B cell (primary cell): Measurements from ENCODE around the gene LRRC57. TPM values are rescaled to one million over a fixed set of nuclear protein-coding genes. Genes with fewer than 3 reads are reported as not detected.

Source experiments
- ATAC-seq: fragments of 200-7000 bp; cut with Tn5 transposase; one replicate; pipeline ENCODE4 v1.10.0; 2021; ENCODE audit warnings: low read depth, mild to moderate bottlenecking, moderate number of reproducible peaks, moderate library complexity
- CTCF ChIA-PET: fragments of 350-600 bp; sonication (Branson Sonifier 250); formaldehyde crosslinking; loops from one replicate; lab custom pipeline; 2021; ENCODE audit warnings: antibody characterized with exemption, inconsistent platforms; lab: Charles Lee
- POLR2A ChIA-PET: fragments of 350-600 bp; sonication (Branson Sonifier 250); formaldehyde crosslinking; loops from one replicate; lab custom pipeline; 2021; ENCODE audit warnings: antibody characterized with exemption; lab: Charles Lee
- DNase-seq: peaks from one replicate; pipeline ENCODE4 v3.0.0; 2013
- H2AFZ ChIP-seq: 2 replicates; pipeline ENCODE4 v1.6.1; 2012; ENCODE audit warnings: mild to moderate bottlenecking, low read depth, low read length; ENCODE audit not compliant: insufficient read depth, poor library complexity, severe bottlenecking
- H3K27ac ChIP-seq, 2 donors: 1 replicate in 1 of 2; 2 replicates in 1 of 2; pipeline ENCODE4 v1.5.1; 2012 to 2013; ENCODE audit warnings: low read length in 2 of 2, mild to moderate bottlenecking in 2 of 2, moderate library complexity in 1 of 2
- H3K27me3 ChIP-seq, 4 experiments: fragments of 200-600 bp in 1 of 4; sonication (generic) in 1 of 4; replicated peaks in 1 of 4; 1 replicate in 2 of 4; 2 replicates in 2 of 4; pipeline versions ENCODE4 v1.6.1 to v1.7.0; 2013 to 2016; ENCODE audit warnings: low read length in 3 of 4, mild to moderate bottlenecking in 2 of 4, mixed read lengths in 1 of 4, moderate library complexity in 1 of 4; ENCODE audit not compliant: insufficient read depth in 4 of 4, control insufficient read depth in 3 of 4; ENCODE audit errors: control extremely low read depth in 1 of 4
- H3K36me3 ChIP-seq, 2 experiments: replicated peaks in 1 of 2; 1 replicate in 1 of 2; 2 replicates in 1 of 2; pipeline versions ENCODE4 v1.6.1 to v1.7.1; 2013; ENCODE audit warnings: low read length in 1 of 2; ENCODE audit not compliant: insufficient read depth in 2 of 2, control insufficient read depth in 1 of 2; ENCODE audit errors: control extremely low read depth in 1 of 2, extremely low read depth in 1 of 2
- H3K4me1 ChIP-seq, 2 donors: fragments of 200-600 bp in 1 of 2; sonication (generic) in 1 of 2; 1 replicate in 1 of 2; 2 replicates in 1 of 2; pipeline versions ENCODE4 v1.5.1 to v1.6.1; 2013 to 2017; ENCODE audit warnings: low read length in 2 of 2; ENCODE audit not compliant: control insufficient read depth in 2 of 2, insufficient read depth in 2 of 2
- H3K4me2 ChIP-seq: replicated peaks from 2 replicates; pipeline ENCODE3; 2012; ENCODE audit warnings: mild to moderate bottlenecking, low read depth, low read length; ENCODE audit not compliant: poor library complexity, severe bottlenecking
- H3K4me3 ChIP-seq, 5 experiments: fragments of 200-600 bp in 1 of 5; sonication (generic) in 1 of 5; 1 replicate in 3 of 5; 2 replicates in 2 of 5; pipeline versions ENCODE4 v1.5.1 to v1.7.0; 2011 to 2016; ENCODE audit warnings: low read length in 4 of 5, mild to moderate bottlenecking in 4 of 5, low read depth in 2 of 5, control low read depth in 1 of 5, moderate library complexity in 1 of 5; ENCODE audit not compliant: insufficient read depth in 1 of 5; ENCODE audit errors: control extremely low read depth in 1 of 5, extremely low read depth in 1 of 5
- H3K79me2 ChIP-seq: fragments of 200-600 bp; sonication (generic); one replicate; pipeline ENCODE4 v1.6.0; 2016; ENCODE audit warnings: low read length; ENCODE audit not compliant: control insufficient read depth, insufficient read depth
- H3K9ac ChIP-seq: fragments of 200-600 bp; sonication (generic); 2 replicates; pipeline ENCODE4 v1.6.1; 2017; ENCODE audit warnings: mild to moderate bottlenecking, low read length, moderate library complexity
- H3K9me3 ChIP-seq, 3 donors: one replicate each; pipeline versions ENCODE4 v1.6.1 to v1.7.1; 2013; ENCODE audit warnings: low read length in 2 of 3; ENCODE audit not compliant: control insufficient read depth in 2 of 3, insufficient read depth in 1 of 3; ENCODE audit errors: control extremely low read depth in 1 of 3
- H4K20me1 ChIP-seq: 2 replicates; pipeline ENCODE4 v1.6.0; 2012; ENCODE audit warnings: mild to moderate bottlenecking, low read length; ENCODE audit not compliant: insufficient read depth, control insufficient read depth, poor library complexity, severe bottlenecking
- H3K27ac Mint-ChIP-seq: one replicate; pipeline ENCODE4 v1.8.0; 2021; ENCODE audit warnings: mixed read lengths
- H3K27me3 Mint-ChIP-seq: one replicate; pipeline ENCODE4 v1.8.0; 2021; ENCODE audit warnings: mixed read lengths
- H3K4me1 Mint-ChIP-seq: one replicate; pipeline ENCODE4 v1.8.0; 2021; ENCODE audit warnings: mixed read lengths
- H3K4me3 Mint-ChIP-seq: one replicate; pipeline ENCODE4 v1.8.0; 2021; ENCODE audit warnings: mixed read lengths
- H3K9me3 Mint-ChIP-seq: one replicate; pipeline ENCODE4 v1.8.0; 2022; ENCODE audit warnings: mixed read lengths; ENCODE audit not compliant: insufficient read depth
- EZH2 ChIP-seq: IDR thresholded peaks from 2 replicates; pipeline ENCODE4 v1.6.1; 2012; ENCODE audit warnings: borderline replicate concordance, low read depth, mild to moderate bottlenecking, moderate library complexity, low read length; ENCODE audit not compliant: insufficient read depth, poor library complexity, severe bottlenecking
- WGBS: methylation state at CpG from one replicate; pipeline ENCODE4 v1.1.5; 2013; ENCODE audit warnings: missing lambda C conversion rate; ENCODE audit not compliant: insufficient coverage; 5-methylcytosine and 5-hydroxymethylcytosine counted together
- intact Hi-C: fragments of 100-400 bp; cut with micrococcal nuclease; formaldehyde crosslinking; loops from one replicate; pipeline ENCODE4 v1.10.0; 2022
- polyA plus RNA-seq: library from polyadenylated mRNA; depleted of rRNA; stranded (reverse); fragments of >200 nt; gene quantifications from 2 replicates; pipeline ENCODE4 v1.2.3, GENCODE V29; 2012
- total RNA-seq, 2 donors: library from RNA; stranded (reverse); fragments of 120-200 nt in 1 of 2; gene quantifications; 1 replicate in 1 of 2; 2 replicates in 1 of 2; pipeline versions ENCODE4 v1.2.3 to v1.2.4, GENCODE V29; 2013 to 2022
- TF ChIP-seq, protein P1 (sequence below): fragments of 200-600 bp; IDR thresholded peaks from one replicate; pipeline ENCODE4 v1.8.0; 2022; ENCODE audit warnings: antibody characterized with exemption, mild to moderate bottlenecking

The LRRC57 gene
- total and polyA plus RNA-seq, 2 donors (not counting 1 experiment from before 2014, with no cell fraction given) = 13.9 to 25.4 TPM

DNA sequence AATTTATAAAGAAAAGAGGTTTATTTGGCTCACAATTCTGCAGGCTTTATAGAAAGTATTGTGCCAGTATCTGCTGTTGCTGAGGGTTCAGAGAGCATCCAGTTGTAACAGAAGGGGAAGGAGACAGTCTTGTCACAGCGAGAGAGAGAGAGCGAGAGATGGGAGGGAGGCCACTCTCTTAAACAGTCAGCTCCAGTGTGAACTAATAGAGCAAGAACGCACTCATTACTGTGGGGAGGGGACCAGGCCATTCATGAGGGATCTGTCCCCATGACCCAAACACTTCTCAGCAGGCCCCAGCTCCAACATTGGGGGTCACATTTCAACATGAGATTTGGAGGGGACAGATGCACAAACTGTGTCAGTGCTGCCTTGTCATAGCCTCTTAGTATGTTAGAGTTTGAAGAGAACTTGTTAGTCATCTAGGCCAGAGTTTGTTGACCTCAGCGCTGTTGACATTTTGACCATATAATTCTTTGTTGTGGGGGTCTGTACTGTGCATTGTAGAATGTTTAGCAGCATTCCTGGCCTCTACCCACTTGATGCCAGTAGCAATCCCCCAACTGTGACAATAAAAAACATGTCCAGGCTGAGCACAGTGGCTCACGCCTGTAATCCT, 42.1 kb upstream of the LRRC57 start:
- POLR2A ChIA-PET = no interaction called here
- no peak overlapping the region for H3K4me3 ChIP-seq
- Mint-ChIP-seq H3K9me3 (no peaks in the 10 kb centered on the region), H3K27ac (no peak overlapping the region), H3K27me3 (no peaks in the 10 kb centered on the region), H3K4me1 (no peaks in the 10 kb centered on the region), H3K4me3 (no peak overlapping the region)
- H3K4me1 ChIP-seq = no peaks in the 10 kb centered on the region
- TF ChIP-seq, protein P1, sequence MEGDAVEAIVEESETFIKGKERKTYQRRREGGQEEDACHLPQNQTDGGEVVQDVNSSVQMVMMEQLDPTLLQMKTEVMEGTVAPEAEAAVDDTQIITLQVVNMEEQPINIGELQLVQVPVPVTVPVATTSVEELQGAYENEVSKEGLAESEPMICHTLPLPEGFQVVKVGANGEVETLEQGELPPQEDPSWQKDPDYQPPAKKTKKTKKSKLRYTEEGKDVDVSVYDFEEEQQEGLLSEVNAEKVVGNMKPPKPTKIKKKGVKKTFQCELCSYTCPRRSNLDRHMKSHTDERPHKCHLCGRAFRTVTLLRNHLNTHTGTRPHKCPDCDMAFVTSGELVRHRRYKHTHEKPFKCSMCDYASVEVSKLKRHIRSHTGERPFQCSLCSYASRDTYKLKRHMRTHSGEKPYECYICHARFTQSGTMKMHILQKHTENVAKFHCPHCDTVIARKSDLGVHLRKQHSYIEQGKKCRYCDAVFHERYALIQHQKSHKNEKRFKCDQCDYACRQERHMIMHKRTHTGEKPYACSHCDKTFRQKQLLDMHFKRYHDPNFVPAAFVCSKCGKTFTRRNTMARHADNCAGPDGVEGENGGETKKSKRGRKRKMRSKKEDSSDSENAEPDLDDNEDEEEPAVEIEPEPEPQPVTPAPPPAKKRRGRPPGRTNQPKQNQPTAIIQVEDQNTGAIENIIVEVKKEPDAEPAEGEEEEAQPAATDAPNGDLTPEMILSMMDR = no peak
- no peak for TF ChIP-seq EZH2
- peaks cover 0 to 5% of the 10 kb centered on the region in 2 experiments for H3K36me3 ChIP-seq
- H3K9me3 ChIP-seq = no peaks in the 10 kb centered on the region
- no peak overlapping the region for H2AFZ ChIP-seq
- H3K27me3 ChIP-seq = no peaks in the 10 kb centered on the region
- WGBS = 100% methylated on average over 2 of the region's 5 CpGs
- intact Hi-C loops = no loop called here
- H3K27ac ChIP-seq = no peak overlapping the region
- H3K4me2 ChIP-seq = no peak overlapping the region
- H4K20me1 ChIP-seq = no peaks in the 10 kb centered on the region
- CTCF ChIA-PET = interaction anchor here (0.6 to 2.6 kb wide), 2 partner anchors 7 to 34 kb away, joined by 3 to 8 read pairs; no protein-coding TSS in a partner anchor
- ATAC-seq (no peak), DNase-seq (no peak)
- no peak overlapping the region for H3K9ac ChIP-seq
- no peaks in the 10 kb centered on the region for H3K79me2 ChIP-seq

DNA sequence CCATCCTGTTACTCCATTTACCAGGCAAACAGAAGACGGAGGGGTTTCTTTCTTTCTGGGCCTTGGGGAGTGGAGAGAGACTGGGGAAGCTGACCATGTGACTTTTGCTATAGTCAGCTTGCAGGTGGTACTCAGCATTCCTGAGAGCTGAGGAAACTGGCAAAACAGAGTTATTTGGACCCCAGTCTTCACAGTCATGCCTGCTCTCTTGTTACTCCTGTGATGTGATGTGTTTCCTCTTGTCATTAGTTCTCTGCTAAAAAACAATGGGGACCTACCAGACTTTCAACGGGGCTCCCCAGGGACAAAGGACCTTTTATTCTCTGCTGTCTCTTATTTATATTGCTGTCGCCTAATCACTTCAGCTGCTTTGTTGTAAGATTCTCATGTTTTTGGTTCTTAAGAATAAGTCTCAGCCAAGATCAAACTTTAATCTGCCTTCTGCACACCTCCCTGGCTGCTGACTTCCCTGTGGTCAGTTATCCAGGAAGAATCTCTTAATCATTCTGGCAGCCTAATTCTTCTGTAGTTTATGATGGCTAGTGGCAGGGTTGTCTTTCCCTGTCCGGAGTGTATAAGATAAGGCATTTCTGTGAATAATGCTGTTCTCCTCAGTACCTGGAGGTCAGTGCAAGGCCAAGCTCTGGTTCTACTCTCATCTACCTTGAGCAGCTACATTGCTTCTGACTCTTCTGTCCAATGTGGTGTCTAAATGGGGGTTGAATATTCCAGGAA, 35.6 kb upstream of the LRRC57 start:
- H4K20me1 ChIP-seq = no peaks in the 10 kb centered on the region
- no peak overlapping the region for H3K4me2 ChIP-seq
- no peaks in the 10 kb centered on the region for H3K27me3 ChIP-seq
- Mint-ChIP-seq H3K4me3 (no peak overlapping the region), H3K9me3 (no peaks in the 10 kb centered on the region), H3K27ac (no peak overlapping the region), H3K4me1 (peaks cover 17% of the 10 kb centered on the region), H3K27me3 (no peaks in the 10 kb centered on the region)
- H3K4me3 ChIP-seq = no peak overlapping the region
- intact Hi-C loops = no loop called here
- peaks cover 0 to 3% of the 10 kb centered on the region in 2 experiments for H3K36me3 ChIP-seq
- H3K4me1 ChIP-seq = peaks cover 9 to 11% of the 10 kb centered on the region in 2 donors
- H3K9me3 ChIP-seq = no peaks in the 10 kb centered on the region
- WGBS = 40% methylated on average over 1 of the region's 4 CpGs
- H2AFZ ChIP-seq = no peak overlapping the region
- POLR2A ChIA-PET = no interaction called here
- H3K27ac ChIP-seq = no peak overlapping the region
- H3K9ac ChIP-seq = no peak overlapping the region
- CTCF ChIA-PET = interaction anchor here (0.8 to 1.5 kb wide), 2 partner anchors 8 kb away, joined by 3 to 8 read pairs; no protein-coding TSS in a partner anchor
- TF ChIP-seq, protein P1 = no peak
- no peak for TF ChIP-seq EZH2
- ATAC-seq = no peak
- H3K79me2 ChIP-seq = peaks cover 5% of the 10 kb centered on the region
- DNase-seq = no peak
